Smooth muscle cell (in vitro differentiated cells): ENCODE measurements around the gene WEE2. TPM values are rescaled to one million over a fixed set of nuclear protein-coding genes. Genes with fewer than 3 reads are reported as not detected.

Experiments used
- DNase-seq: peaks from one replicate; lab custom pipeline; 2025; ENCODE audit not compliant: unreplicated experiment; lab: John Stamatoyannopoulos, UW
- H2AFZ ChIP-seq: fragments of 200-600 bp; sonication (generic); 2 replicates; pipeline ENCODE4 v1.6.0; 2016; ENCODE audit warnings: antibody characterized with exemption, low read depth, mild to moderate bottlenecking
- H3F3A ChIP-seq: fragments of 200-600 bp; sonication (generic); 2 replicates; pipeline ENCODE4 v1.6.0; 2017; ENCODE audit warnings: antibody characterized with exemption, low read depth
- H3K27ac ChIP-seq: fragments of 200-600 bp; sonication (generic); 2 replicates; pipeline ENCODE4 v1.5.1; 2016; ENCODE audit warnings: low read depth, mild to moderate bottlenecking
- H3K27me3 ChIP-seq: fragments of 200-600 bp; sonication (generic); 2 replicates; pipeline ENCODE4 v1.6.1; 2016; ENCODE audit warnings: low read depth, mild to moderate bottlenecking
- H3K36me3 ChIP-seq: fragments of 200-600 bp; sonication (generic); 2 replicates; pipeline ENCODE4 v1.5.1; 2016; ENCODE audit warnings: low read depth
- H3K4me1 ChIP-seq: fragments of 200-600 bp; sonication (generic); 2 replicates; pipeline ENCODE4 v1.5.1; 2016; ENCODE audit warnings: low read depth
- H3K4me2 ChIP-seq: fragments of 200-600 bp; sonication (generic); 2 replicates; pipeline ENCODE4 v1.6.0; 2016; ENCODE audit warnings: mild to moderate bottlenecking
- H3K4me3 ChIP-seq: fragments of 200-600 bp; sonication (generic); 2 replicates; pipeline ENCODE4 v1.5.1; 2016; ENCODE audit warnings: mild to moderate bottlenecking
- H3K79me2 ChIP-seq: fragments of 200-600 bp; sonication (generic); 2 replicates; pipeline ENCODE4 v1.6.0; 2016; ENCODE audit warnings: low read depth, mild to moderate bottlenecking
- H3K9ac ChIP-seq: fragments of 200-600 bp; sonication (generic); 2 replicates; pipeline ENCODE4 v1.6.0; 2016; ENCODE audit warnings: low read depth
- H3K9me3 ChIP-seq: fragments of 200-600 bp; sonication (generic); replicated peaks from 2 replicates; pipeline ENCODE4 v1.5.1; 2016; ENCODE audit warnings: low read depth
- H4K20me1 ChIP-seq: fragments of 200-600 bp; sonication (generic); 2 replicates; pipeline ENCODE4 v1.6.0; 2016; ENCODE audit warnings: low read depth
- CTCF ChIP-seq: fragments of 200-600 bp; sonication (generic); IDR thresholded peaks from 2 replicates; pipeline ENCODE4 v1.5.1; 2017; ENCODE audit warnings: borderline replicate concordance, mild to moderate bottlenecking, antibody characterized with exemption; ENCODE audit not compliant: insufficient read depth, poor library complexity, severe bottlenecking
- WGBS: methylation state at CpG from one replicate; pipeline ENCODE4 v1.1.7; 2016; ENCODE audit warnings: low lambda C conversion rate; 5-methylcytosine and 5-hydroxymethylcytosine counted together
- polyA plus RNA-seq: library from polyadenylated mRNA; unstranded; fragments of >200 nt; fragmentation: Nextera tagmentation; extraction: Ambion mirVana; gene quantifications from 2 replicates; pipeline ENCODE4 v1.2.1, GENCODE V29; 2016
- total RNA-seq: library from RNA; depleted of rRNA; stranded (reverse); fragments of >200 nt; gene quantifications from 2 replicates; pipeline ENCODE4 v1.2.3, GENCODE V29; 2014

The WEE2 gene
- total and polyA plus RNA-seq, 2 experiments from 2014 or later: not detected

GRCh38 chr7:141738592-141739013 is 30.4 kb downstream of the WEE2 start:
- DNase-seq: no peak

GRCh38 chr7:141739250-141739649 is 31.1 kb downstream of the WEE2 start:
- peak overlapping the region; percentile 79 for H3K9ac ChIP-seq
- DNase-seq: no peak
- H3K4me3 ChIP-seq: peak overlapping the region; percentile 84
- no peaks in the 10 kb centered on the region for H3K27me3 ChIP-seq
- WGBS: 86% methylated on average over 3 of the region's 3 CpGs
- no peak overlapping the region for H3K27ac ChIP-seq
- no peaks in the 10 kb centered on the region for H3F3A ChIP-seq
- peaks cover 11% of the 10 kb centered on the region for H3K36me3 ChIP-seq
- H4K20me1 ChIP-seq: no peaks in the 10 kb centered on the region
- no peaks in the 10 kb centered on the region for H3K9me3 ChIP-seq
- H2AFZ ChIP-seq: no peak overlapping the region
- no peak for TF ChIP-seq CTCF
- H3K79me2 ChIP-seq: peaks cover 28% of the 10 kb centered on the region
- peaks cover 11% of the 10 kb centered on the region for H3K4me1 ChIP-seq
- peak overlapping the region; percentile 88 for H3K4me2 ChIP-seq

More at GRCh38 chr7:141738592-141739013, 30.4 kb downstream of the WEE2 start:
- TF ChIP-seq CTCF: no peak
- H3K36me3 ChIP-seq: peaks cover 5% of the 10 kb centered on the region
- H3K79me2 ChIP-seq: peaks cover 28% of the 10 kb centered on the region
- H3K4me3 ChIP-seq: peak overlapping the region; percentile 84
- H2AFZ ChIP-seq: peak overlapping the region; percentile 92
- H3K9me3 ChIP-seq: no peaks in the 10 kb centered on the region
- no peaks in the 10 kb centered on the region for H4K20me1 ChIP-seq
- peak overlapping the region; percentile 73 for H3K27ac ChIP-seq
- peaks cover 11% of the 10 kb centered on the region for H3K4me1 ChIP-seq
- H3K27me3 ChIP-seq: no peaks in the 10 kb centered on the region
- 1% methylated on average over 6 of the region's 6 CpGs for WGBS
- H3K4me2 ChIP-seq: peak overlapping the region; percentile 88
- peak overlapping the region; percentile 79 for H3K9ac ChIP-seq
- no peaks in the 10 kb centered on the region for H3F3A ChIP-seq

GRCh38 chr7:141742229-141742628 is 34.1 kb downstream of the WEE2 start:
- H3K27ac ChIP-seq: no peak overlapping the region
- no peak for TF ChIP-seq CTCF
- H3K36me3 ChIP-seq: peaks cover 32% of the 10 kb centered on the region
- 66% methylated on average over 1 of the region's 1 CpG for WGBS
- no peak overlapping the region for H3K4me3 ChIP-seq
- no peaks in the 10 kb centered on the region for H3F3A ChIP-seq
- no peaks in the 10 kb centered on the region for H4K20me1 ChIP-seq
- peaks cover 28% of the 10 kb centered on the region for H3K79me2 ChIP-seq
- H3K4me2 ChIP-seq: no peak overlapping the region
- no peak overlapping the region for H3K9ac ChIP-seq
- H3K27me3 ChIP-seq: no peaks in the 10 kb centered on the region
- H3K4me1 ChIP-seq: peaks cover 11% of the 10 kb centered on the region
- no peak for DNase-seq
- H2AFZ ChIP-seq: no peak overlapping the region
- H3K9me3 ChIP-seq: no peaks in the 10 kb centered on the region

GRCh38 chr7:141744131-141744530 is 36.0 kb downstream of the WEE2 start:
- Histone ChIP-seq H2AFZ (no peak overlapping the region), H3K27me3 (no peaks in the 10 kb centered on the region), H3F3A (no peaks in the 10 kb centered on the region), H4K20me1 (no peaks in the 10 kb centered on the region), H3K9me3 (no peaks in the 10 kb centered on the region), H3K36me3 (peaks cover 41% of the 10 kb centered on the region), H3K9ac (no peak overlapping the region), H3K4me1 (peaks cover 7% of the 10 kb centered on the region), H3K4me3 (no peak overlapping the region), H3K79me2 (peaks cover 24% of the 10 kb centered on the region), H3K27ac (no peak overlapping the region), H3K4me2 (no peak overlapping the region)
- WGBS: 98% methylated on average over 2 of the region's 2 CpGs
- no peak for DNase-seq
- no peak for TF ChIP-seq CTCF
